Stimulated activated CD4-positive, alpha-beta T cell treated with anti-CD3 and anti-CD28 coated beads, TNF-alpha, amount 100 ng/mL, for 24 hours (primary cell): ENCODE results near the gene MRPS10.
"Not testable (repeated sequence)": the region's sequence is repeated elsewhere in the genome, so short reads cannot be mapped to it uniquely, and the experiment has no call there.

Experiments
- DNase-seq, 3 experiments: peaks; one replicate each; pipeline ENCODE4 v3.0.0-alpha.2; 2020; ENCODE audit warnings: low read depth in 3 of 3

The MRPS10 gene

GRCh38 chr6:42210551-42210950, 7.1 kb downstream of the MRPS10 start:
- DNase-seq: no peak

GRCh38 chr6:42207559-42207958, 10.1 kb downstream of the MRPS10 start:
- DNase-seq: not testable (repeated sequence)

- DNase-seq: no peak
Observed at GRCh38 chr6:42204768-42205282, 12.8 kb downstream of the MRPS10 start.

GRCh38 chr6:42203183-42203582, 14.5 kb downstream of the MRPS10 start:
- no peak for DNase-seq

GRCh38 chr6:42202131-42202915, 15.3 kb downstream of the MRPS10 start:
- not testable (repeated sequence) for DNase-seq

GRCh38 chr6:42201382-42201781, 16.3 kb downstream of the MRPS10 start:
- no peak for DNase-seq

- DNase-seq: no peak
Observed at GRCh38 chr6:42200035-42200434, 17.6 kb downstream of the MRPS10 start.

- DNase-seq: no peak
Observed at GRCh38 chr6:42199106-42199981, 18.3 kb downstream of the MRPS10 start.

GRCh38 chr6:42197555-42198362, 19.9 kb downstream of the MRPS10 start:
- DNase-seq: no peak

- DNase-seq: no peak
Observed at GRCh38 chr6:42195415-42195814, 22.2 kb downstream of the MRPS10 start.

- DNase-seq: no peak
Observed at GRCh38 chr6:42194056-42194455, 23.6 kb downstream of the MRPS10 start.

- no peak for DNase-seq
Observed at GRCh38 chr6:42193491-42193894, 24.2 kb downstream of the MRPS10 start.

- not testable (repeated sequence) for DNase-seq
Observed at GRCh38 chr6:42192385-42192784, 25.3 kb downstream of the MRPS10 start.

- DNase-seq: no peak
Observed at GRCh38 chr6:42190554-42191183, 27.0 kb downstream of the MRPS10 start.

- DNase-seq: no peak
Observed at GRCh38 chr6:42188406-42188805, 29.3 kb downstream of the MRPS10 start.

- DNase-seq: no peak
Observed at GRCh38 chr6:42185597-42185996, 32.1 kb downstream of the MRPS10 start.

- no peak for DNase-seq
Observed at GRCh38 chr6:42184475-42184874, 33.2 kb downstream of the MRPS10 start.

- DNase-seq: no peak
Observed at GRCh38 chr6:42182101-42182500, 35.6 kb downstream of the MRPS10 start.

GRCh38 chr6:42179945-42180313, 37.7 kb downstream of the MRPS10 start:
- peak in 1 of 3 experiments; percentile 20 for DNase-seq

- DNase-seq: no peak
Observed at GRCh38 chr6:42179261-42179944, 38.3 kb downstream of the MRPS10 start.
